ENCODE measurements around the gene JOSD1.

The JOSD1 gene

DNA sequence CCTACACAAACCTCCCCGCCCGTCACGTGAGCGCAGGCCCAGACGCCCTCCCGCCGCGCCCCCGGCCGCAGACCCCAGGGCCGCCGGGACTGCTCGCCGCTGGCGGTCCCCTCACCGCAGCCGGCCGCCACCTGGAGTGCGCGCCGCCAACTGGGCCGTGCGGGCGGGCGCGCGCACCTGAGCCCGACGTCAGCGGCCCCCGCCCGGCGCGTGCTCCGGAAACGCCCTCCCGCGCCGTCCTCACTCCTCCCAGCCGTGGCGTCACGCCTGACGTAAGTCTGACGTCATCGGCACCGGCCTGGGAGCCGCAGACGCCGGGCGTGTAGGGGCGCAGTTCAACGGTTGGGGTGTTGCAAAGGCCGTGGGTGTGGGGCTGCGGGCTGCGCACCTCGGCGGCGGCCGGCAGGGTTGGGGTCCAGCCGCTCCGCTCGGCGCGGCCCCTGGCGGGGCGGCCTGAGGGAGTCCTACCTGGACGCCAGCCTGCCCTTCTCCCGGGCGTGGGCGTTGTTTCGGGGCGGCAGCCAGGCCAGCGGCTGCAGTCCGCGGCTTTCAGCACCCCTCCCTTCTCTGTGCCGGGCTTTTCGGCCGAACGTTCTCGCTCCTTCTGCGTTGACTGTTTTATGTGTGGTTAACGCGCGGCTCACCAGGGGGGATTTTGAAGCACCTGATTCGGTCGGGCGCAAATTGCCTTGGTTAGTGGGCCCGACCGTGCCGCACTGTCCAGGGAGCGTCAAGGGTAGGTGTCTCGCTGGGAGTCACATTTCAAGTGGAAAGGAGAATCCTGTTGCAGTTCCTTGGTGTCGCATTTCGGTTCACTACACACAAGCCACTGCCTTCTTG, at the start of gene JOSD1:
TSS of gene JOSD1 (minus strand) at position 155 of the 840 bp plus-strand sequence. CDS start 956 bp downstream, outside the sequence.
- DNase-seq: peak; percentile 97

DNA sequence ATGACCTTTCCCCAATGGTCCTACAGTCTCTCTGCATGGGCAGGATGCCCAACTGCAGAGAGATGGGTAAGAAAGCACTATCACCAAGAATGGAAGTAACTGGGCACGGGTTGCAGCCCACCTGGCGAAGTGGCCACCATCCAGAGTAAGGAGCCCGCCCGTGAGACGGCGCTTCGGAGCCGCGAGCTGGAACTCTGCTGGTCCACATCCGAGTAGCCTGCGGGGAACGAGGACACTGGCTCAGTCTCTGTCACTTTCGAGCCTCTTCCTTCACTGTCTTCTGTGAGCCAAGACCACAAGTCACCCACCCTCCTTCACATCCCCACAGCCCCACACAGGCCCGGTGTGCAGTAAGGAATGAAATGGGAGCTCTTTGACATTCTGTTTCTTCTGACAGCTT, 49.4 kb upstream of the JOSD1 start:
- no peak for DNase-seq

DNA sequence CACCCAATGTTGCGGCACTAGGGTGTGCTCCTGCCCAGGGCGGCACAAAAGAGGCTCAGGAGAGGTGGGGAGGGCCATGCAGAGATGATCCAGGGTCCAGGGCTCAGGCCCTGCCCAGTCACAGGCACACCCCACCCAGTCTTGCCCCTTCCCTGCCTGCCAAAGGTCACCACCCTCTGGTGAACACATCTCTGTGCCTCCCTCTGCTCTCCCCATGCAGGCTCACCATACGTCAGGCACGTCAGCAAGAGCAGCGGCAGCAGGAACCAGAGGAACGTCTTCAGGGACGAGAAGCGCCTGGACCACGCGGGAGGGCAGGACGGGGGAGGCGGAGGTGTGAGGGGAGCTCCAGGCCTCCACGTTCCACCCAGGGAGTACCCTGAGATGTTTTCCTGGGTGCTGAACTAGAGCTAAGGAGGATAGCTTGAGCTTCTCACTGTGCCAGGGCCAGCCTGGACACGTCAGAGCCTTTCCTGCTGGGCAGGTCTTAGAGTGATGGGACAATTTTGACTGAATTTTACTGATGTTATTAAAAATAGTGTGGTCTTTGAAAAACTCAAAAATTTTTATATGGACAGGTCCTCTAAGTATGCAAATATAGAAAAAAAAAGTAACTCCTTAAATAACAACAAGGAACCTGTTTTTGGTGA, 47.9 kb upstream of the JOSD1 start:
- DNase-seq: no peak

DNA sequence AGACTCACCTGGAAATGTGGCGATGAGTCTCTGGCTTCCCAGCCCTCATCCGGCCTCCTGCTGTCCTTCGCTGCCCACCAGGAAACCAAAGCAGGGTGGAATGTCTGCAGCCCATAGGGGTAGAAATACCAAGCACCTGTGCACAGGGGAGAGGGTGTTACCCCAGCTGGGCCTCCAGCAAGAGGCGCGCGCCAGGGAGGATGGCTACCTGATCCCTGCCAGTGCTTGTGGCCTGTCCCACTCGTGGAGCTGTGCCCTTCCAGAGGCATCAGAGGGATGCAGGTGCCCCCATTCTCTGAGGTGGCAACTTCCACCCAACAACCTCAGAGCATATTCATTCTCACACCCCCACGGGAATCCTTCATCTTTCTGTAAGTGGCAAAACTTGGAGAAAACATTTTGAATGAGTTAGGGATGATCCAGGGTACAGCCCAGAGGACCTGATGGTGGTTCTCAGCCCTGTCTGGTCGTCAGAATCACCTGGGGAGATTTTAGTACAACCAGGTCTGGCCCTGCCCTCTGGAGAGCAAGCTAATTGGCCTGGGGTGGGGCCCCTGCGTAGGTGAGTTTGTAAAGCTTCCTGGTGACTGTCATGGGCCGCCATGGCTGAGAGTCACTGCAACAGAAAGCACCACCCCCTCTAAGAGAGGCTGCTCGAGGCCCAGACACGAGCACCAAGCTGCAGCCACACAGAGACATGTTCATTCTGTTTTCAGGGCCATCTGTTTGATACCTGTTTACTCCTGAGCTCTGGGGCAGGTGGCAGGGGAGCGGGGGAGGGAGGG, 45.1 kb upstream of the JOSD1 start:
- DNase-seq: no peak

DNA sequence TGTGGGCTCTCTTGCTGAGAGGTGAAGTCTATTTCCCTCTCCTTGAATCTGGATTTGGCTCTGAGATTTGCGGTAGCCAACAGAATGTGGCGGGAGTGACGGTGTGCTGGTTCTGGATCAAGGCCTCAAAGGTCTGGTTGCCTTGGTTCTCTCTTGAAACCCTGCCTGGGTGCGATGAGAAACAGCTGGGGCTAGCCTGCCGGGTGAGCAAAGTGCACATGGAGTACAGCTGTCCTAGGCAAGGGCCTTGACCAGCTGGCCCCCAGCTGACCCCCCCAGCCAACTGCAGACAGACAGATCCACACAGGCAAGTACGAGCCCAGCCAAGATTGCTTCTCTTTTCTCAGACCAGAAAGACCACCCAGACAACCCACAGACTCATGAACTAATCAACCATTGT, 44.2 kb upstream of the JOSD1 start:
- DNase-seq: no peak

DNA sequence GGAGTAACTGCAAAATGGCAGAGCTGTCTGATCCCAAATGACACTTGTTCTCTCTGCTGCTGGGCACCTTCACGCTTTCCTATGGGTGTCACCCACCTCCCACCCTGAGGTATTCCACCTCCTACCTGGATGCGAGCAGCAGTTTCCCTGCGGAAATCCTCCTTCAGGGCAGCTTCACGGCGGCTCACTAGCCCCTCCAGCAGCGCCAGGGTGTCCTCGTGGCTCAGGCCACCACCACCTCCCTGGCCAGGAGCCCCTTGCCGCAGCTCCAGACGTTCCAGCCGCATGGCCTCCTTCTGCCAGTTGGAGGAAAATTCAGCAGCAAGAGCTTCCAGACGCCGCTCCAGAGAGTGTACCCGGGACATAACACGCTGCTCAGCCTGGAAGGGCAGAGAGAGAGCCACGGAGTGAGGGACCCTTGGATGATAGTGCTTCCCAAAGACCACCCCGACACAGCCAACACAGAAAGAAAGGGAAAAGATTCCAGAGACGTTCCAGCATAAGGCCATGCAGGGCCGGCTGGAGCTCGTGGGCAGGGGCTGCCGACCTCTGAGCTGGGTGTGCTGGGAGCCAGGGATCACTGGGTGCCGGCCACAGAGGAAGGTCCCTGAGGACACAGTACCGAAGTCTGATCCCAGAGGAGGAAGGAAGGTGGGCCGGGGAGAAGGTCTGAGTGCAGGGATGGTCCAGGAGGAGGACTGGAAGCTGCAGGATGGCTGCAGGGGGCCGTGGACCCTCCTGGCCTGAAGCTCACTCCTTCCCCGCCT, 41.6 kb upstream of the JOSD1 start:
- DNase-seq: no peak

DNA sequence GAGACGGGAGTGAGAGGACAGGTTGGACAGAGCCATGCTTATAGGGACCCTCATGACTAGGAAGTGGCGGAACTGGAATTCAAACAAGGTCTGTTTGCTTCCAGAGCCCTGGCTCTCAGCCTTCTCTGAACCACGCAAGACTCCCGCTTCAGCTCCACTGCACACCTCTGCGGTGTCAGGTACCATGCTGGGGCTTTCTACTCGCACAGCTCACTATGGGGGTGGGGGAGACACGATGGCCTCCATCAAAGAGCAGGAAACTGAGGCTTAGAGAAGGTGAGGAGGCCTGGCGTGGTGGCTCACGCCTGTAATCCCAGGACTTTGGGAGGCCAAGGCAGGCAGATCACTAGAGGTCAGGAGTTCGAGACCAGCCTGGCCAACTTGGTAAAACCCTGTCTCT, 40.8 kb upstream of the JOSD1 start:
- no peak for DNase-seq

DNA sequence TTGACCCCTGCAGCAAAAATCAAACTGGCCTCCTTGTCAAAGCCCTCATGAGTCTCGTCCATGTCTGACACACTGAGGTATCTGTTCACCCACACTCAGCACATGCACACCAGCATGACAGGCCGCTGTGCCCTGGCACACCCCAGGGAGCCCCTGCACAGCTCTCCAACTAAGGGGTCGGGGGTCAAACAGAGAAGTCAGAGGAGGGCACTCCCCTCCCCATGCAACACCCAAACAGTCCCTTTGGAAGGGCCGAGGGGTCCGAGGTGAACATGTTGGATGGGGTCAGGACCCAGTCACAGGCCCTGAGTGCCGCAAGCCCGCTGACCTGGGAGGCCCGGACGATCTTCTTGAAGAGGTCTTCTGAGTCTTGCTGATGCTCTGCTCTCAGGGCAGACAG, 40.4 kb upstream of the JOSD1 start:
- no peak for DNase-seq

DNA sequence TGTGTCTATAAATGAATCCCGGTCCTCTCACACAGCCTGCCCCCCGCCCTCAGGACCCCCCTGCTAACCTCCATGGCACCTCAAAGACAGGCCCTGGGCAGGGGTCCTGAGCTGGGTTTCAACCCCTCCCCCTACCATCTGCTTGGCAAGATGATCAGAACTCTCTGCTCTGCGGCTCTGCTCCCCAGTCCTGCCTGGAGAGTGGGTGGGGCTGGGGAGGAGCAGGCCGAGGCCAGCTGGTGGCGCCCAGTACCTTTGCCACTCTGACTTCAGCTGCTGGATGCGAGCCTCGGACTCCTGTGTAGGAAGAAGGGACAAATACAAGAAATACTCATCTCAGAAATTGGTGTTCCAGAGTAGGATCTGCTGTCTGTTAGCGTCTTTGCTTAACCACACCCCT, 40.0 kb upstream of the JOSD1 start:
- no peak for DNase-seq

DNA sequence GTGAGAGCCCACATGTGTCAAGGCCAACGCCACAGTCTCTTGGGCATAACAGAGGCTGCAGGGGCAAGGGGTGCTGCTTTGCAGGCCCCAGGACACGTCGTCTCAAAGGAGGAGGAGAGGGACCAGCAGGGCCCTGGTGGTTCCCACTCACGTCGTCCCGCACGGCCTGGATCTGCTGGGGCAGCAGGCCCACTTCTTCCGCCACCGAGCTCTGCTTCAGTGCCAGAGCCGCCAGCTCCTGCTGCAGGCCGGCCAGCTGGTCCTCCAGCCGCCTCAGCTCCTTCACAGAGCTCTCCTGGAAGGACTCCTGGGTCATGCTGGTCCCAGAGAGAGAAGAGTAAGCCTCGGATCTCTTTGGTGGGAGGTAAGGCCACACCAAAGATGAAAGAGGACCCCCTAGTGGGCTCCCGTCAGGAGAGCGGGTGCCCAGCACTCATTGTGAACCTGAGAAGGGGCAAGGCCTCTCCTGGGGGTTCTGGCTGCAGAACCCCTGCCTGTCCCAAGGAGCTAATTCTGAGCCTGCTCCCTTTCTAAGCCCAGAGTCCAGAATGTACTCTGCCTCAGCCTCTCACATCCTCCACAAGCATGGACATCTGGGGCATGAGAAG, 39.5 kb upstream of the JOSD1 start:
- DNase-seq: no peak

DNA sequence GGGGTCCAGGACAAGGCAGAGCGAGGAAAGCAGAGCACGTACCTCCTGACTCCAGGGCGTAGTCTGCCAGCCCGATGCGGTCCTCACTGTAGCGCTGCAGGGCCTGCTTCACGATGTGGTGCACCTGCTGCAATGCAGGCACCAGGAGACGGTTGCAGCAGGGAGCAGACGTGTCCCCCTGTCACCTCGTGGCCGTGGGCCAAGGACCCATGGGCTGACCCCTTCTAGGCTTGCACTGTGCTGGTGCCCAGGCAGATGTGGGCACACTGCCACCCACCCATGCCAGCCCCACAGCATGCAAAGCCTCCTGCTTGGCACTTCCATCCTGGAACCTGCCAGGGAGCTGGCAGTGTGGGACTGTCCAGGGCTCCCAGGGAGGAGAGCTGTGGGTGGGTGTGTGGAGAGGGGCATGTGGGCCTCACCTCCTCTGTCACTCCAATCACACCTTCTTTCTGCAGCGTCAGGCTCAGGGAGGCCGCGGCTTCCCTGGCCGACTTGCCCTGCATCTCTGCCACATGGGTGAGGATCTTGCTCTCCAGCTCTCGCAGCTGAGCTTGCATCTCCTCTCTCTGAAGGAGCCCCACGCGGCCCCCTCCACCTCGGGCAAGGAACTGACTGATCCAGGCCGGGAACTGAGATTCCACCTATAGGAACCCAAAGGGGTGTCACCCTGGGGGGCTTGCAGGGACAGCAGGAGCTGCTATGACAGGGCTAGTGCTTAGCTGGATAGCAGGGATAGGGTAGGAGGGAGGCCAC, 38.7 kb upstream of the JOSD1 start:
- no peak for DNase-seq

DNA sequence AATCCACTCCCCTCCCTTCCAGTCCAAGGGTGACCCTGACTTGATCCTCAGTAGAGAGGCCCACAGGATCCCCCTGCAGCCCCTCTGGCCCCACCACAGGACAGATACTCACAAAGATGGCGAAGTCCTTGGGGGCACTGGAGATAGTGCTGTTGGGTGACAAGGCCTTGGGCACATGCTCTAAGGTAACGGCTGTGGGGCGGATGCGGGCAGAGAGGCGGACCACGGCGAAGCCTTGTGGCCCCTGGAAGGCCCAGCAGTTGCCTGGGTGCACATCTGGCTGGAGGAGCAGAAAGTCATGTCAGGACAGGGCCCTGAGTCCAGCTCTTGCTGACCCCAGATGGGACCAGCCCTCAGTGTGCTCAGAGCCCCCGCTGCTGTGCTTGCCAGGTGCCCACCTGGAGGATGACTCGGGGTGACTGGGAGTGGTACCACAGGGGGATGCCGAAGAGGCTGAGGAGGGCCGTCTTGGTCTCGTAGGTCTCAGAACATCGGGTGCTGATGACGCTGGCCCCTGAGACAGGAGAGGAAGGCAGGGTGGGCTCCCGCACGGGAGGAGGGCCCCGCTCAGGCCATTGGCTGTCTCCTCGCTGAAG, 37.8 kb upstream of the JOSD1 start:
- DNase-seq: no peak

DNA sequence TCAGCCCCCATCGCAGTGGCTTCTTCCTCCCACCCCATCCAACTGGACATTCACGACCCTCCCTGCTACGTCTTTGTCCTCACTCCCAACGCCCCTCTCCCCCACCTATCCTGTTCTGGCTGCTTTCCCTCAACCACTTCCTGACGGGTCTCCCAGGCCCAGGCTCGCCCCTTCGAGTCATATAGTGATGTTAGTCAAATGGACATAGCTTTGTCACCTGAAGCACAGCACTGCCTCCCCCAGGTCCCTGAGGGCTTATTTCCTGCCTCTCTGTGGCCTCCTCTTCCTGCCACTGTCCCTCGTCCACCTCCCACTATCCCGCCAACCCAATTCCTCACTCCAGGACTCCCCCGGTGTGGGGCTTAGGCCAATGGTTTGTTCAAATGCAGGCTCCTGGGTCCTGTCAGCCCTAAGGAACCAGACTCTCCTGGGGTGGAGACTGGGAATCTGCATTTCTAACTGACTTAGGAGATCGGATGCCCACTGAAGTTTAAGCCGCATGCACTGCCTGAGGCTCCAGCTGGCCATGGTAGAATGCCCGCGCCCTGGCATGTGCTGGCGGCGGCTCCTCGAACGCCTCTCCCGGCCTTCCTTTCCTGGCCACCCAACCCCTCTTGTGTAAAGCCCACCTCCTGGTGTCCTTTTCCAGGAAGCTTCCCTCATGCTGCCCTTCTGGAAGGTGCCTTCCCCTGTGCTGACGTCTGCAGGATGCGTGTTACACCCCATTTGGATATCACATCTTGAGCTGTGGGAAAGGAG, 36.7 kb upstream of the JOSD1 start:
- no peak for DNase-seq

DNA sequence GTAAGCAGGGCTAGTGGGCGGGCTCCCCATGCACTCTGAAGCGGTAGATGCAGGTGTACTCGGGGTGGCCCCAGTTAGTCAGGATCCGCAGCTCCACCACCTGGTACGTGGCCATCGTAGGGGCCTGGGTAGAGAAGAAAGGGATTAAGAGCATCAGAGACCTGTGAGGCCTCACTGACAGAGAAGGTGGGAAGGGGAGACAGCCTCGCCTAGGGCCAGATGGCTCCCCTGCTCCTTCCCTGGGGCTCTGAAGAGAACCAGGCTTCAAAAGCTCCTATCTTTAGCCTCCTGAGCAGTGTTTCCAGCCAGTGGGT, 35.5 kb upstream of the JOSD1 start:
- no peak for DNase-seq

DNA sequence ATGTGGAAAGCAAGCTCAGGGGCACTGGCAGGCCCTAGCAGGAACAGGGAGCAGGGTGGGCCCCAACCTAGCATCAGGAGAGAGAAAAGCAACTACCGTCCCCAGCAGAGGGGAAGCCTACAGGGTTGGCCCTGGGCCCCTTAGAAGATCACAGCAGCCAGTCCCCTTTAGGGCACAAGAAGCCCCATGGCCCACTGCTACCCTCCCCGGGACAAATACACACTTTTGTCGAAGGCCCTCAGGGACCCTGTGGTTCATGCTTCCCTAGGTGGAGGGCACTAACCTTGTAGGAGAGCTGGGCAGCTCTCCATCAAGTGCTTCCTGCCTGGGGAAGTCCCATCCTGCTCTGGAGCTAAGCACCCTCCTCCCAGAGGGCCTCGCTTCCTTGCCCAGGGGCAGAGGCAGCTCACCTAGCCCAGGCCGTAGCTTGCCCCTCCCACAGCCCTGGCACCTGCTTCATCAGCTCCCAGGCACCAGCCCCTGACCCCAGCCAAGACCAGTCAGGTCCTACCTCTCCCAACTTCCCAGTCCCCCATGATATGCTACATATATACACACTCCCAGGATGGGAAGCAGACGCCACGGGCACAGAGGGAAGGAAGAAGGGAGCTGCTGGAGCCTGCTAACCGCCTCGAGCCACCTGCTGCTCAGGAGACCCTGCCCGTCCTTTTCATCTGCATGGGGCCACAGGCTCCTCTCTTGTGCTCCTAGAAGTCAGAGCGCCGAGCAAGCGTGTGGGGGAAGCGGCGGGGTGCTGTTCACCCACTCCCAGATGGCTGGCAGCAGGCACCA, 34.9 kb upstream of the JOSD1 start:
- DNase-seq: no peak

DNA sequence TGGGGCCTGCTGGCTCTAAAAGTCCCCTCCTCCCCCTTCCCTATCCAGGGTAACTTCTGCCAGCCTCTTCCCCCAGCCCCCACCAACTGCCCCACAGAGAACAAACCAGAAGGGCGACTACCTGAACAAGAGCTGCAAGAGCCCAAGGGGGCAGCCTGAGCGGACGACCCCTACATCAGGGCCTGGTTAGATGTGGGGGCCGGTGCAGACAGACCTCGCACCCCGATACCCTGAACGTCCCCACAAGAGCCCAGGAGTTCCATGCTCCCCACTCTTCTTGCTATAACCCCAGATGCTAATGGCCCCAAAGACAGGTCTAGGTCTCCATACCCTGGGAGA, 34.4 kb upstream of the JOSD1 start:
- no peak for DNase-seq

DNA sequence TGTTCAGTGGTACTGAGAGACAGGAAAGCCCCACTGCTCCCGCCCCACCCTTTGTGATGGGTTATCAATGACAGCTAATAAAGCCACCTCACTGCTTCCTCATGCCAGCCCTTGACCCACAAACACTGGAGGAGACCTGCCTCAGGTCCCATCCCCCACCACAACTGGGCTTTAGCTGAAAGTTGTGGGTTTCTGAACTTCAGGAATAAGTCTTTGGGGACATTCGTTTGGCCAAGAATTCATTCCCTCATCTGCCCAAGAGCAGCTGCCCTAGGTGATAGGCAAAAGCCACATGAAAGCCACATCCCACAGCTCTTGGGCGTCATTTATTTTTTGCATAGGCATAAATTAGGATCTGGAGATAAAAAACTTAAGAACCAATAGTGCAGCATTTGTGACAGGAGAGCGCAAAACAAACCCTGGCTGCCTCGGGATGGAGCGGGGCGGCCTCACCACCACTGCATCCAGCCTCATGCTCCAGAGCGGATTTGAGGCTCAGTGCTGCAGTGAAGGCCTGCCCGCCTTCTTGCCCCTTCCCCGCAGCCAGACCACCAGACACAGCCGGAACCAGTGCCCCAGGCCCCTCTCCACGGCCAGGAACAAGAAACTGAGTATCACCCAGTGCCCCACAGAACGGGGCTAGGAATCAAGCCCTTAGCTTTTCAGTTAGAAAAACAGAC, 33.8 kb upstream of the JOSD1 start:
- no peak for DNase-seq

DNA sequence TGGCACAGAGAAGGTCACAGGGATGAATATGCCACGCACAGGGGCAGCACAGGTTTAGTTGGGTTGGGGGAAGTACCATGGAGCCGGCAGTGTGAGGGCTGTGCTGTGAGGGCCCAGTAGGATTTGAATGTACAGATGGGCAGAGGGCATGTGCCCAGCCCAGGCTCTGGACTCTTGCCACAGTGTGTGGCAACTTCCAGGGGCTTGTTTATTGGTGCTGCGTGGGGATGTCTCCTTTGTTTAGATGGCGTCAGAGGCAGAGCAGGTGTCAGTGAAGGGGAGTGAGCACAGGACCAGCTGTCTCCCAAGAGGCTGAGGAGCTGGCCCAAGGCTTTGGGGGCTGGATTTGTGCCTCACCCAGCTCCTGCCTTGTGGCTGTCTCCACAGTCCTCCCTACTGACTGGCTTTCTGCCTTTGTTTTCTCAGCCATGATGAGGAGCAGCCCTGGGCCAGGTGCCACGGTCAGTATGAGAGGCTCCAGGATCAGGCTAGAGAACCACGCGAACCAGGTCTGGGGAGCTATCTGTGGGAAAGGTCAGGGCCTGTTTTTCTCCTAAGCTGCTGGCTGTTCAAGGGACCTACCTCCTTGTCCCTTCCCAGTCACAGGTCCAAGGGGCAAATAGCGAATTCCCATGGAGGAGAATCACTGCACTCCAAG, 33.1 kb upstream of the JOSD1 start:
- DNase-seq: no peak

DNA sequence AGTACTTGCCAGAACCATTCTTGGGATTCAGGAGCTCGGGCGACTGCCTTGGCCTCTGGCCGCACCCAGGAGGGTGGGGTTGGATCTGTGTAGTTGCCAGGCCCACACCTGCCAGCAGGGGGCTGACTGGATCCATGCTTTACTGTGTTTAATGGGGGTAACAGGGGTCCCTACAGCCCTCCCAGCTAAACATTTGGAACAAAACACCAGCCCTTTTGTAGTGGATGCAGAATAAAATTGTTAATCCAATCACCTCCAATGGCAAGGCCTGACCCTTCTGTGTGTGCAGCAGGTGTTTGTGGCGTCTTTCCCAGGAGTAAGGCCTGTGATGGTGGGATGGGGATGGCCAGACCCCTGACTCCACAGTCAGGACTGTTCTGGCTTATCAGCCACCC, 32.6 kb upstream of the JOSD1 start:
- DNase-seq: peak in 1 of 2 experiments; percentile 41
